Osteoblast (primary cell): ENCODE results near the gene WDFY1. TPM values are rescaled to one million over a fixed set of nuclear protein-coding genes. Genes with fewer than 3 reads are reported as not detected.

Source experiments
- DNase-seq: peaks from one replicate; pipeline ENCODE4 v3.0.0; 2011; ENCODE audit warnings: low spot score, mixed read lengths; ENCODE audit not compliant: insufficient read length; ENCODE audit errors: missing footprints
- H2AFZ ChIP-seq: 2 replicates; pipeline ENCODE4 v1.6.0; 2011; ENCODE audit warnings: mild to moderate bottlenecking, low read length
- H3K27ac ChIP-seq: 2 replicates; pipeline ENCODE4 v1.5.1; 2011; ENCODE audit warnings: mild to moderate bottlenecking, low read depth, low read length, moderate library complexity
- H3K27me3 ChIP-seq: 2 replicates; pipeline ENCODE4 v1.6.0; 2012; ENCODE audit warnings: mild to moderate bottlenecking, control low read depth, inconsistent platforms, low read length, moderate library complexity; ENCODE audit not compliant: insufficient read depth
- H3K36me3 ChIP-seq: 2 replicates; pipeline ENCODE4 v1.5.1; 2011; ENCODE audit warnings: mild to moderate bottlenecking, low read length, control low read depth, moderate library complexity; ENCODE audit not compliant: insufficient read depth
- H3K4me1 ChIP-seq: 2 replicates; pipeline ENCODE4 v1.5.1; 2011; ENCODE audit warnings: mild to moderate bottlenecking, low read length, control low read depth, moderate library complexity; ENCODE audit not compliant: insufficient read depth
- H3K4me2 ChIP-seq: 2 replicates; pipeline ENCODE4 v1.6.0; 2011; ENCODE audit warnings: mild to moderate bottlenecking, low read length; ENCODE audit not compliant: insufficient read depth
- H3K4me3 ChIP-seq: fragments of 200-600 bp; sonication (generic); 3 replicates; pipeline ENCODE4 v1.5.1; 2012; ENCODE audit warnings: mild to moderate bottlenecking, low read length, inconsistent platforms; ENCODE audit not compliant: insufficient read depth
- H3K79me2 ChIP-seq: 2 replicates; pipeline ENCODE4 v1.6.0; 2012; ENCODE audit warnings: mild to moderate bottlenecking, low read length, control low read depth, inconsistent platforms; ENCODE audit not compliant: insufficient read depth
- H3K9me3 ChIP-seq: 2 replicates; pipeline ENCODE4 v1.5.1; 2011; ENCODE audit warnings: low read depth, low read length, control low read depth
- H4K20me1 ChIP-seq: 2 replicates; pipeline ENCODE4 v1.6.0; 2012; ENCODE audit warnings: mild to moderate bottlenecking, low read length, control low read depth; ENCODE audit not compliant: insufficient read depth
- total RNA-seq: library from RNA; depleted of rRNA; stranded (reverse); fragments of >200 nt; gene quantifications from 2 replicates; pipeline ENCODE4 v1.2.3, GENCODE V29; 2012
- TF ChIP-seq, protein P1 (sequence below): IDR thresholded peaks from 2 replicates; pipeline ENCODE4 v1.5.1; 2011; ENCODE audit warnings: mild to moderate bottlenecking, low read depth, low read length, moderate library complexity; ENCODE audit errors: extremely low read depth

WDFY1 gene
- total RNA-seq, 1 donor, result 74.6 TPM

DNA sequence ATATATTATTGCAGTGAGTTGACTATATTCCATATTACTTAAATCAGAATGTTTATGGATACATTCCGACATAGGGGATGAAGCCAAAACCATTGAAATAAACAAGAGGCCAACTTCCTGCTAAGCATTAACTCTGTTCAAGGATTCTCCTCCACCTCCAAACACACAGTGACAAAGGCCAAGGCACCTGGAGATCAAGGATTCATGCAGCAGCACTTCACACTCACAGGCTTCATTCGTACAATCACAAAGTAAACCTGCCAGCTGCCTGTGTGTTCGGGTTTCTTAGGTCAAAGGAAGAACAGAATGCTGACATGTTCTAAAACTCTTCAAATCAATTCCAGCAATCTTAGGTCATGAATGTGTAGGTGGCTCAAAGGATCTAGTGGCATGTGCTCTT, 22.8 kb downstream of the WDFY1 start:
- Histone ChIP-seq H3K79me2 (peaks cover 92% of the 10 kb centered on the region), H3K36me3 (peaks cover 9% of the 10 kb centered on the region), H4K20me1 (peaks cover 62% of the 10 kb centered on the region), H3K9me3 (peaks cover 5% of the 10 kb centered on the region), H3K27ac (no peak overlapping the region), H3K4me3 (no peak overlapping the region), H3K4me1 (peaks cover 26% of the 10 kb centered on the region), H3K4me2 (no peak overlapping the region), H3K27me3 (no peaks in the 10 kb centered on the region), H2AFZ (no peak overlapping the region)
- no peak for DNase-seq
- TF ChIP-seq, protein P1, sequence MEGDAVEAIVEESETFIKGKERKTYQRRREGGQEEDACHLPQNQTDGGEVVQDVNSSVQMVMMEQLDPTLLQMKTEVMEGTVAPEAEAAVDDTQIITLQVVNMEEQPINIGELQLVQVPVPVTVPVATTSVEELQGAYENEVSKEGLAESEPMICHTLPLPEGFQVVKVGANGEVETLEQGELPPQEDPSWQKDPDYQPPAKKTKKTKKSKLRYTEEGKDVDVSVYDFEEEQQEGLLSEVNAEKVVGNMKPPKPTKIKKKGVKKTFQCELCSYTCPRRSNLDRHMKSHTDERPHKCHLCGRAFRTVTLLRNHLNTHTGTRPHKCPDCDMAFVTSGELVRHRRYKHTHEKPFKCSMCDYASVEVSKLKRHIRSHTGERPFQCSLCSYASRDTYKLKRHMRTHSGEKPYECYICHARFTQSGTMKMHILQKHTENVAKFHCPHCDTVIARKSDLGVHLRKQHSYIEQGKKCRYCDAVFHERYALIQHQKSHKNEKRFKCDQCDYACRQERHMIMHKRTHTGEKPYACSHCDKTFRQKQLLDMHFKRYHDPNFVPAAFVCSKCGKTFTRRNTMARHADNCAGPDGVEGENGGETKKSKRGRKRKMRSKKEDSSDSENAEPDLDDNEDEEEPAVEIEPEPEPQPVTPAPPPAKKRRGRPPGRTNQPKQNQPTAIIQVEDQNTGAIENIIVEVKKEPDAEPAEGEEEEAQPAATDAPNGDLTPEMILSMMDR, result no peak

DNA sequence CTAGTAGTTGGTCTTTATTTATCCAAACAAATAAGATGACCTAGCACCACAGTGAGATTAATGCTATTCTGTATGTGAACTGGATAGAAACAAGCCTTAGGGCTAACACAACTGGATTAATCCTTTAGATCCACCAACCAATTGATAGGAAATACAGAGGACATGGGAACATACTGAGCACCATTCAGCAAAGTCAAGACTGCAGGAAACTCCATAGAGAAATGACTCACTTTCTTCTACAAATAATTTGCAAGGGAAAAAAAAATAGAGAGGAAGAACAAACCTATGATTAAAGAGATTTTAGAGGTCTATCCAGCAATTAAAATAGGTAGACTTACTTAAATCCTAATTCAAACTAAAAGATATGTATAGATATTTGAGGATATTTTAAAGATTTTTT, 23.9 kb downstream of the WDFY1 start:
- TF ChIP-seq, protein P1, result no peak
- Histone ChIP-seq H3K27ac (no peak overlapping the region), H3K36me3 (peaks cover 11% of the 10 kb centered on the region), H3K79me2 (peaks cover 89% of the 10 kb centered on the region), H3K4me1 (peaks cover 26% of the 10 kb centered on the region), H3K4me2 (no peak overlapping the region), H3K27me3 (no peaks in the 10 kb centered on the region), H3K4me3 (no peak overlapping the region), H4K20me1 (peaks cover 57% of the 10 kb centered on the region), H2AFZ (no peak overlapping the region), H3K9me3 (no peaks in the 10 kb centered on the region)
- no peak for DNase-seq

DNA sequence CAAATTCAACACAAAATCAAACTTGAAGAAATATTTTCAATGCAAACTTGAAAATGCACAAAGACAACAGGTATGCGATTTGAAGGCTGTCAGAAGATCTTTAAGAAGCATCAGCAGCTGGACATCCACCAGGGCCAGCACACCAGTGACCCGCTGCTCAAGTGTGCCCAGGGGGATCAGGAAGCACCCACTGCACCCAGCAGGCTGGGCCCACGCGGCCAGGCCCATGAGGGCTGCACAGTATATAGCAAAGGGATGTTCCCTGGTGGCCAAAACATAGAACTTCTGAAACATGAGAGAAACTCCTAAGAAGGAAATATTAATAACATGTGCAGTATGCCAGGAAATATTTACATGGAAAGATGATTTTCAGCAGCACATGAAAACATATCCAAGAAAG, 25.0 kb downstream of the WDFY1 start:
- Histone ChIP-seq H3K9me3 (no peaks in the 10 kb centered on the region), H3K4me1 (peaks cover 22% of the 10 kb centered on the region), H3K4me2 (no peak overlapping the region), H4K20me1 (peaks cover 55% of the 10 kb centered on the region), H3K36me3 (peaks cover 21% of the 10 kb centered on the region), H2AFZ (no peak overlapping the region), H3K79me2 (peaks cover 89% of the 10 kb centered on the region), H3K4me3 (no peak overlapping the region), H3K27me3 (no peaks in the 10 kb centered on the region), H3K27ac (no peak overlapping the region)
- DNase-seq, result no peak
- TF ChIP-seq, protein P1, result no peak

DNA sequence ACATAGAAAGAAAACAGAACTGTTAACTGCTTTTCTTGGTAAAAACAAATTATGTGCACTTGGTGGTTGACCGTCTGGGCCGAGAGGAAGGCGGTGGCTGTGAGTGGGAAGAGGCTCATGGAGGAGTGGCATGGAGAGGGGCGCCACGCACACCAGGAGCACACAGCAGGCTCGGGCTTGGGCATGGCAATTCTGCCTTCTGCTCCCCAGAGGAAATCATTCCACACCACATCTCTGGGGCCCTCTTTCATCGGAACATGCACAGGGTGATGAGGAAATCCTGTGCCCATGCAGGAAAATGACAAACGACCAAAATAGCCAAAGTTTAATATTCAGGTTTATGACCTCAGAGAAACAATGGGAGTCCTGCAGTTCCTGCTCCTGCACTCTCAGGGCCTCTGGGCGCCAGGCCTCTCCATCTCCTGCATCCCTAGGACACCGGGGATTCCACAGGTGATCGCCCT, 26.4 kb downstream of the WDFY1 start:
- peak; percentile 80 for DNase-seq
- Histone ChIP-seq H3K27ac (peak overlapping the region; percentile 47), H3K36me3 (peaks cover 28% of the 10 kb centered on the region), H3K4me3 (peak overlapping the region; percentile 17), H2AFZ (peak overlapping the region; percentile 37), H4K20me1 (peaks cover 43% of the 10 kb centered on the region), H3K4me2 (peak overlapping the region; percentile 17), H3K27me3 (no peaks in the 10 kb centered on the region), H3K4me1 (peaks cover 12% of the 10 kb centered on the region), H3K9me3 (no peaks in the 10 kb centered on the region), H3K79me2 (peaks cover 88% of the 10 kb centered on the region)
- TF ChIP-seq, protein P1, result no peak
